HFFc6 (cell line): ENCODE measurements around the gene STAMBPL1. TPM values are rescaled to one million over a fixed set of nuclear protein-coding genes. Genes with fewer than 3 reads are reported as not detected.
A peak's percentile ranks its signal among the peaks of the same experiment; 100 is the strongest.

Experiments used
- DNase-seq: peaks from one replicate; pipeline ENCODE4 v3.0.0-alpha.2; 2018
- H3K27ac Mint-ChIP-seq: 2 replicates; pipeline ENCODE4 v1.8.0; 2020; ENCODE audit warnings: mild to moderate bottlenecking, mixed read lengths
- H3K27me3 Mint-ChIP-seq: 2 replicates; pipeline ENCODE4 v1.8.0; 2021; ENCODE audit warnings: mild to moderate bottlenecking, moderate library complexity, mixed read lengths; ENCODE audit not compliant: insufficient read depth
- H3K36me3 Mint-ChIP-seq: 2 replicates; pipeline ENCODE4 v1.8.0; 2021; ENCODE audit warnings: low read depth, mixed read lengths
- H3K4me1 Mint-ChIP-seq: 2 replicates; pipeline ENCODE4 v1.8.0; 2020; ENCODE audit warnings: low read depth, mixed read lengths
- H3K4me3 Mint-ChIP-seq: 2 replicates; pipeline ENCODE4 v1.8.0; 2020; ENCODE audit warnings: mild to moderate bottlenecking, moderate library complexity, mixed read lengths
- H3K9me3 Mint-ChIP-seq: 2 replicates; pipeline ENCODE4 v1.8.0; 2020; ENCODE audit warnings: mild to moderate bottlenecking, mixed read lengths
- CTCF ChIP-seq: fragments of 200-600 bp; sonication (generic); IDR thresholded peaks from 2 replicates; pipeline ENCODE4 v1.5.0; 2021; ENCODE audit warnings: antibody characterized with exemption, mild to moderate bottlenecking
- total RNA-seq, 6 experiments: library from RNA; stranded (reverse); fragmentation: NEBNext Ultra II Directional; extraction: Animal tissue kit (Norgen Biotek cat#: 25700); gene quantifications; 2 replicates in 1 of 6; 3 replicates in 5 of 6; pipeline ENCODE4 v1.2.3, GENCODE V29; 2021

The STAMBPL1 gene
- total RNA-seq, 6 experiments from 2014 or later = 28.8 to 44.9 (median 40.6) TPM

- Mint-ChIP-seq H3K36me3 (peaks cover 3% of the 10 kb centered on the region; the same call in 1 of the 2 replicates), H3K27me3 (no peaks in the 10 kb centered on the region), H3K4me3 (peak overlapping the region; percentile 26; the same call in 1 of the 2 replicates), H3K4me1 (peaks cover 45% of the 10 kb centered on the region), H3K27ac (peak overlapping the region; percentile 78), H3K9me3 (no peaks in the 10 kb centered on the region)
- peak; percentile 45 for DNase-seq
- TF ChIP-seq CTCF = no peak
These were observed 78.7 kb downstream of the STAMBPL1 start for GRCh38 chr10:88958721-88959120.

- no peak overlapping the region for H3K4me3 Mint-ChIP-seq
- no peak for TF ChIP-seq CTCF
- H3K27me3 Mint-ChIP-seq = no peaks in the 10 kb centered on the region
- DNase-seq = no peak
- peak overlapping the region; percentile 57 for H3K27ac Mint-ChIP-seq
- H3K4me1 Mint-ChIP-seq = peaks cover 55% of the 10 kb centered on the region
- H3K9me3 Mint-ChIP-seq = no peaks in the 10 kb centered on the region
- H3K36me3 Mint-ChIP-seq = 0 out of 2 replicates have a peak, but pooled peaks cover 3% of the 10 kb centered on the region
These were observed 80.8 kb downstream of the STAMBPL1 start for GRCh38 chr10:88960802-88961201.

- H3K36me3 Mint-ChIP-seq = 0 out of 2 replicates have a peak, but pooled peaks cover 3% of the 10 kb centered on the region
- peaks cover 60% of the 10 kb centered on the region for H3K4me1 Mint-ChIP-seq
These were observed 81.2 kb downstream of the STAMBPL1 start for GRCh38 chr10:88961266-88961665.

GRCh38 chr10:88962336-88962735, 82.3 kb downstream of the STAMBPL1 start:
- Mint-ChIP-seq H3K27me3 (no peaks in the 10 kb centered on the region), H3K4me1 (peaks cover 70% of the 10 kb centered on the region), H3K27ac (no peak overlapping the region), H3K9me3 (no peaks in the 10 kb centered on the region), H3K36me3 (0 out of 2 replicates have a peak, but pooled peaks cover 3% of the 10 kb centered on the region), H3K4me3 (no peak overlapping the region)
- no peak for TF ChIP-seq CTCF
- no peak for DNase-seq

More at GRCh38 chr10:88961266-88961665, 81.2 kb downstream of the STAMBPL1 start:
- no peak for TF ChIP-seq CTCF
- Mint-ChIP-seq H3K4me3 (no peak overlapping the region), H3K9me3 (no peaks in the 10 kb centered on the region), H3K27ac (peak overlapping the region; percentile 57), H3K27me3 (no peaks in the 10 kb centered on the region)
- no peak for DNase-seq

- H3K27ac Mint-ChIP-seq = no peak overlapping the region
- H3K27me3 Mint-ChIP-seq = no peaks in the 10 kb centered on the region
- H3K4me3 Mint-ChIP-seq = no peak overlapping the region
- 0 out of 2 replicates have a peak, but pooled peaks cover 3% of the 10 kb centered on the region for H3K36me3 Mint-ChIP-seq
- H3K4me1 Mint-ChIP-seq = peaks cover 71% of the 10 kb centered on the region
- H3K9me3 Mint-ChIP-seq = no peaks in the 10 kb centered on the region
- no peak for DNase-seq
- TF ChIP-seq CTCF = peak; percentile 52
These were observed 83.3 kb downstream of the STAMBPL1 start for GRCh38 chr10:88963318-88963717.
